GM11168 (cell line): Measurements from ENCODE around the gene GRP.
"Not testable (repeated sequence)": the region's sequence is repeated elsewhere in the genome, so short reads cannot be mapped to it uniquely, and the experiment has no call there.

Experiments
- in situ Hi-C: fragments of 300-500 bp; cut with MboI; formaldehyde crosslinking; loops from one replicate; pipeline ENCODE4 v1.12.0; 2022; ENCODE audit warnings: low sequenced_read_pairs; ENCODE audit not compliant: unreplicated experiment

GRP gene

GRCh38 chr18:59222341-59222740, 2.4 kb downstream of the GRP start:
- in situ Hi-C loops, result no loop called here

GRCh38 chr18:59228351-59228750, 8.4 kb downstream of the GRP start:
- in situ Hi-C loops, result no loop called here

- in situ Hi-C loops, result no loop called here
Measured at GRCh38 chr18:59229191-59229590, 9.2 kb downstream of the GRP start.

GRCh38 chr18:59229701-59230443, 9.9 kb downstream of the GRP start:
- in situ Hi-C loops, result no loop called here

GRCh38 chr18:59231114-59231513, 11.2 kb downstream of the GRP start:
- in situ Hi-C loops, result no loop called here

GRCh38 chr18:59231877-59232276, 11.9 kb downstream of the GRP start:
- in situ Hi-C loops, result no loop called here

- in situ Hi-C loops, result no loop called here
Measured at GRCh38 chr18:59232309-59233016, 12.5 kb downstream of the GRP start.

- in situ Hi-C loops, result no loop called here
Measured at GRCh38 chr18:59233017-59233410, 13.1 kb downstream of the GRP start.

- in situ Hi-C loops, result no loop called here
Measured at GRCh38 chr18:59238385-59238784, 18.4 kb downstream of the GRP start.

- in situ Hi-C loops, result no loop called here
Measured at GRCh38 chr18:59239642-59240041, 19.7 kb downstream of the GRP start.

GRCh38 chr18:59242906-59243305, 22.9 kb downstream of the GRP start:
- in situ Hi-C loops, result no loop called here

GRCh38 chr18:59246796-59247195, 26.8 kb downstream of the GRP start:
- in situ Hi-C loops, result no loop called here

- in situ Hi-C loops, result no loop called here
Measured at GRCh38 chr18:59249199-59249774, 29.3 kb downstream of the GRP start.

- in situ Hi-C loops, result not testable (repeated sequence)
Measured at GRCh38 chr18:59255491-59255890, 35.5 kb downstream of the GRP start.

GRCh38 chr18:59261842-59262241, 41.9 kb downstream of the GRP start:
- in situ Hi-C loops, result not testable (repeated sequence)

- in situ Hi-C loops, result not testable (repeated sequence)
Measured at GRCh38 chr18:59262243-59262642, 42.3 kb downstream of the GRP start.

GRCh38 chr18:59263661-59264060, 43.7 kb downstream of the GRP start:
- in situ Hi-C loops, result no loop called here

GRCh38 chr18:59264121-59264571, 44.2 kb downstream of the GRP start:
- in situ Hi-C loops, result no loop called here

- in situ Hi-C loops, result no loop called here
Measured at GRCh38 chr18:59264651-59265245, 44.8 kb downstream of the GRP start.

GRCh38 chr18:59265246-59265973, 45.5 kb downstream of the GRP start:
- in situ Hi-C loops, result no loop called here
